Activated CD8-positive, alpha-beta memory T cell treated with anti-CD3 and anti-CD28 coated beads, Interleukin-2, amount 10 ng/mL, durations not matched to agents 7 days and 5 days (primary cell): ENCODE measurements around the gene ERG. TPM values are rescaled to one million over a fixed set of nuclear protein-coding genes. Genes with fewer than 3 reads are reported as not detected.

Source experiments
- ATAC-seq: fragments of 150-1000 bp; cut with Tn5 transposase; one replicate; pipeline ENCODE4 v1.10.0; 2021; ENCODE audit warnings: moderate library complexity
- CTCF ChIA-PET: fragments of 350-600 bp; sonication (Branson Sonifier 250); formaldehyde crosslinking; loops from one replicate; lab custom pipeline; 2021; ENCODE audit warnings: antibody characterized with exemption; lab: Charles Lee
- DNase-seq: peaks from one replicate; pipeline ENCODE4 v3.0.0-alpha.2; 2020
- H3K27ac Mint-ChIP-seq: one replicate; pipeline ENCODE4 v1.8.0; 2021; ENCODE audit warnings: mild to moderate bottlenecking, mixed read lengths
- H3K27me3 Mint-ChIP-seq: one replicate; pipeline ENCODE4 v1.8.0; 2021; ENCODE audit warnings: mixed read lengths
- H3K36me3 Mint-ChIP-seq: one replicate; pipeline ENCODE4 v1.8.0; 2021; ENCODE audit warnings: mild to moderate bottlenecking, mixed read lengths
- H3K4me1 Mint-ChIP-seq: one replicate; pipeline ENCODE4 v1.8.0; 2021; ENCODE audit warnings: mixed read lengths
- H3K4me3 Mint-ChIP-seq: one replicate; pipeline ENCODE4 v1.8.0; 2021; ENCODE audit warnings: mild to moderate bottlenecking, moderate library complexity, mixed read lengths
- H3K9me3 Mint-ChIP-seq: one replicate; pipeline ENCODE4 v1.8.0; 2022; ENCODE audit warnings: low read depth, mixed read lengths
- total RNA-seq, 2 experiments: library from RNA; stranded (reverse); gene quantifications; one replicate each; pipeline ENCODE4 v1.2.3, GENCODE V29; 2021

The ERG gene
- total RNA-seq, 2 experiments from 2014 or later = not detected

DNA sequence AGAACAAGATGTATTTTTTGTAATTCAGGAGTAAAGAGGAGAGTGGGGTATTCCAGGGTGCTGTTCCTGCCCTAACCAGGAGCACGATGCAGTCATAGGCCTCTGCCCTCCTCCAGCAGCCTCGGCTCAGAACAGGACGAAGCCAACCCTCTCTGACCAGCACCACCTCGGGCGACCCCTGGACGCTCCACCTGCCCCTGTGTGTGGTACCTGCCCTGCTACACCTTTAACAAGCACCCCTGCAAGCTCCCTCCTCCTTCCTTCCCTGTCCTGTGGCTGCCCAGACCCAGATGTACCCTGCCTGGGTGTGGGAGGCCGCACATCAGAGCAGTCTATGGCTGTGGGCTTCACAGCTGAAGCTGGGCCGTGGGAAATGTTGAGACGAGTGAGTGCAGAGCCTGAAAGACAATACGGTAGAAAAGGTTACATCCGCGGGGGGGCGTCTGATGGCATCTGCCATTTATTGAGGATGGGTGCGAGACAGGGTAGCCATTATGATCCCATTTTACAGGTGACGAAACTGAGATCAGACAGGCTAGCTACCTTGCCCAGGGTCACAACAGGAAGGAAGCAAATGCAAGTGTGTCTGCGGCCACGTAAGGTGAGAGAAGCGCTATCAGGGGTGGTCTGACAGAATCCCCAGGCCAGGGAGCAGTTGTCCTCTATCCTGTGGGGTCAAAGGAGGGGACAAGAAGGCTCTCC lies 4.6 kb downstream of the ERG start:
- no peak for DNase-seq
- CTCF ChIA-PET = no interaction called here
- no peak for ATAC-seq
- no peaks in the 10 kb centered on the region for H3K36me3 Mint-ChIP-seq
- H3K4me1 Mint-ChIP-seq = no peaks in the 10 kb centered on the region
- peaks cover 61% of the 10 kb centered on the region for H3K27me3 Mint-ChIP-seq
- no peak overlapping the region for H3K4me3 Mint-ChIP-seq
- H3K9me3 Mint-ChIP-seq = no peaks in the 10 kb centered on the region
- no peak overlapping the region for H3K27ac Mint-ChIP-seq

DNA sequence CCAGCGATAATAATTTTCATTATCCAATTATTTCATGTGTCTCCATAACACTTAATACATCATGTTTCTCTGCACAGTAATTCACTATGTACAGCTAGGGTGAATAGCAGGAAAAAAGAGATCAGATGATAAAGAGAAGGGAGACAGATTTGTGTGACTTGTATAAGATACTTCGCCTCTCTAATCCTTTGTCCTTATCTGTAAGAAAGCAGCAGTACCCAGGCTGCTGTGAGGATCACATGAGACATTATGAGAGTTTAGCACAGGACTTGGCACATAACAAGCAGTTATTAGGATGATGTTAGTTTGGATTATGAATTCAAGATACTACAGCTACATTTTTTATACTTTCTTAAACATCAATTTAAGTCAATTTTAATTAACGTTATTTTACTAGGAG lies 6.3 kb downstream of the ERG start:
- CTCF ChIA-PET = no interaction called here
- ATAC-seq = no peak
- no peaks in the 10 kb centered on the region for H3K9me3 Mint-ChIP-seq
- no peaks in the 10 kb centered on the region for H3K36me3 Mint-ChIP-seq
- H3K27ac Mint-ChIP-seq = no peak overlapping the region
- H3K4me1 Mint-ChIP-seq = no peaks in the 10 kb centered on the region
- no peak overlapping the region for H3K4me3 Mint-ChIP-seq
- no peak for DNase-seq
- H3K27me3 Mint-ChIP-seq = peaks cover 52% of the 10 kb centered on the region

DNA sequence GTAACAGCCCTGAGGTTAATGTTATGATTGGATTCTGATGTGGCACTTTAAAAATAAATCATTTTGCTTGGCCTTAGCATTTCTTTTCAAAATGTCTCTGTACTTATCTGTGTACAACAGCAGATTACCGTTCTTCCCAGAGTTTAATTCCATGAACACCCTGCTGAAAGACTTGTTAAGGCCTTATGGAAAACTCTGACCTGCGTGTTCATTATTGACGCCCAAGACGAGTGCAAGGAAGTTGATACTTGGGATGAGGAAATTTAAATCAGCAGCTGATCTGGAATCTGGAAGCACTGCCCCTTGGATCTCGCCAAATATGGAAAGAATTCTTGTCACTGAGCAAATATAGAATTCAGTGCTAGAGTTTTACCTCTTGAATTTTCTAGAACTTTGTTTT lies 6.7 kb downstream of the ERG start:
- Mint-ChIP-seq H3K27ac (no peak overlapping the region), H3K9me3 (no peaks in the 10 kb centered on the region), H3K27me3 (peaks cover 48% of the 10 kb centered on the region)

DNA sequence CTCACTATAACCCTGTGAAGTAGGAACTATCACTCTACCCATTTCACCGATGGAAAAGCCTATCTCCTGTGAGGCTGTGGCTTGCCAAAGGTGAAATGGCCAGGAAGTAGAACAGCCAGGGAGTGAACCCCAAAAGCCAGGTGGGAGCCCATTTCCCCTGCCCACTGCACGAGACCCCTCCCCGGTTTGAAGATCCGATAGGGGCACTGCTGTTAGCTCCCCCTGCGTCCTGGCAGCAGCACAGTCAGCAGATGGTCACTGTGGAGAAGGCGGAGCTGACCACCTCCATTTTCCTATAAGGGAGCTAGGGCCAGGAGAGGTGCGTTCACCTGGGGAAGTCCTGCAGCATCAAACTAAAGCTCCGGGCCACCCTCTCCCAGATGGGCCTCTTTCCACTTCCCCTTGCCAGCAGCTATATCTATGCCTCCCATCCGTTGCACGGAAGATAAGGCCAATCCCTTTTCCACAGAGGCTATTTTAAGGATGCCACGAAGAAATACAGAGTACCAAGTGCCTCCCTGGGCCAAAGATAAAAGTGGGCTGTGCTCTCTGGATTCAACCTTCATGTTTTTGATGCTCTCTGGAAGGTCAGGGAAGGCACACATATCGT lies 7.8 kb downstream of the ERG start:
- Mint-ChIP-seq H3K27me3 (peaks cover 39% of the 10 kb centered on the region), H3K27ac (no peak overlapping the region), H3K9me3 (no peaks in the 10 kb centered on the region), H3K36me3 (no peaks in the 10 kb centered on the region), H3K4me3 (no peak overlapping the region), H3K4me1 (no peaks in the 10 kb centered on the region)
- CTCF ChIA-PET = no interaction called here
- DNase-seq = no peak
- ATAC-seq = no peak

More for the DNA sequence above, 6.7 kb downstream of the ERG start:
- no peak for ATAC-seq
- DNase-seq = no peak
- Mint-ChIP-seq H3K4me3 (no peak overlapping the region), H3K36me3 (no peaks in the 10 kb centered on the region), H3K4me1 (no peaks in the 10 kb centered on the region)
- CTCF ChIA-PET = no interaction called here

DNA sequence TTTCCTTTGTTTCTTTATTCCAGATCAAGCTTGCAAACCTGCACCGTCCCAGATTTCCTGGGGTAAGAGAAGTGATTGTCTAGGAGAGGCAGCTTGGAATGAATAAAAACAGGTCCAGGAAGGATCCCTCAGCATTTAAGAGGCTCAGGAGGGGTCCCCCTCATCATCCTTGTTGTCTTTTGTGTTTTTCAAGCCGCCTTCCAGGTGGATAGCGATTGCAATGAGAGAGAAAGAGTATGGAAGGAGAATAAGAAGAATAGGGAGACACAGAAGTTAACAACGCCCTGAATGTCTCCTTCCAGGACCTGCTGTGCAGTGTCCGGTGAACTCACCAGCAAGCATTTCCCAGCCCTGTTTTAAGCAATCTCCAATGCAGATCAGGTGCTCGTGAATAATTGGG lies 8.5 kb downstream of the ERG start:
- Mint-ChIP-seq H3K36me3 (no peaks in the 10 kb centered on the region), H3K9me3 (no peaks in the 10 kb centered on the region), H3K4me3 (no peak overlapping the region), H3K27me3 (peaks cover 31% of the 10 kb centered on the region), H3K27ac (no peak overlapping the region), H3K4me1 (no peaks in the 10 kb centered on the region)
- ATAC-seq (no peak), DNase-seq (no peak)
- CTCF ChIA-PET = no interaction called here

DNA sequence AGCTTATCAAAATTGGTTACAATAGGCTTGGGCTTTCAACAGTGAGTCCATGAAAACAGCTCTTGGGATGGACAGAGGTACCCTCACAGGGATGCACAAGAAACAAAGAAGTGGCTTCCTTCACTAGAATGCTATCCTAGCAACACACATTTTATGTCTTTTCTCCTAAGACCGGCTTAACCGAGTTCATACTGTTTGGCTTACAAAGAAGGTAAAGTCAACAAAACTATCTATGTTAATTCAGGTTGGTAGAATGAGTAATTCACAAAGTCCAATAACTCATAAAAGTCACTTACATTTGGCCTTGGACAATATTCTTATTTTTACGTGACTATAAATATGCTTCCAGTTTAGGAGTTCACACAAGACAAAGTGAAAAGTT lies 9.0 kb downstream of the ERG start:
- Mint-ChIP-seq H3K4me3 (no peak overlapping the region), H3K4me1 (no peaks in the 10 kb centered on the region), H3K36me3 (no peaks in the 10 kb centered on the region), H3K27ac (no peak overlapping the region), H3K9me3 (no peaks in the 10 kb centered on the region), H3K27me3 (peaks cover 26% of the 10 kb centered on the region)
- ATAC-seq (no peak), DNase-seq (no peak)
- CTCF ChIA-PET = no interaction called here

DNA sequence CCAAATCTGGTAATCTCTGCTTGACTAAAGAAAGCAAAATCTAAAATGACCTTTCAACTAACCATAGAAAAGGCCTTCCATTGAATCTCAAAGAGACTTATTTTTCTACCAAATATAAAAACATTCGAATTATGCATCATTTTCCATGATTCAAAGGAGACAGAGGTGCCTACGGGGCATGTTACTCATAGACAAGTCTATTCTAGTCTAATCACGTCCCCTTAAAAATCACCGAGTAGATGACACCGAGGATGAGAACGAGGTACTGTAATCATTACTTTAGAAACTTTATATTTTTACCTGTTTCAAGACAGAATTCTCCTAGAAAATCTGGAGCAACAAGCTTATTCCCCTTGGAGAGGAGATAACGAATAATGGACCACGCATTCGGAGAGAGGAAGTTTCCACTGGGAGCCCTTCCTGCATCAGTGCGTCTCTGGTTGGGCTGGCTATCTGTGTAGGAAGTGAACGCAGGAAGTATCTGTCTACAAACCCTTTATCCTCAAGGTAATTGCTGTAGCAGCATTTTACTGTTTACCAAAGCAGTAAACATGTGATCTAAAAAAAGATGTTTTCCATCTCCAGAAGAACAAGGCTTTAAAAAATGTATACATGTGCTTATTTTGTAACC lies 9.5 kb downstream of the ERG start:
- Mint-ChIP-seq H3K4me3 (no peak overlapping the region), H3K27me3 (peaks cover 21% of the 10 kb centered on the region), H3K27ac (no peak overlapping the region), H3K36me3 (no peaks in the 10 kb centered on the region), H3K9me3 (no peaks in the 10 kb centered on the region), H3K4me1 (no peaks in the 10 kb centered on the region)
- CTCF ChIA-PET = no interaction called here
- ATAC-seq (no peak), DNase-seq (no peak)

DNA sequence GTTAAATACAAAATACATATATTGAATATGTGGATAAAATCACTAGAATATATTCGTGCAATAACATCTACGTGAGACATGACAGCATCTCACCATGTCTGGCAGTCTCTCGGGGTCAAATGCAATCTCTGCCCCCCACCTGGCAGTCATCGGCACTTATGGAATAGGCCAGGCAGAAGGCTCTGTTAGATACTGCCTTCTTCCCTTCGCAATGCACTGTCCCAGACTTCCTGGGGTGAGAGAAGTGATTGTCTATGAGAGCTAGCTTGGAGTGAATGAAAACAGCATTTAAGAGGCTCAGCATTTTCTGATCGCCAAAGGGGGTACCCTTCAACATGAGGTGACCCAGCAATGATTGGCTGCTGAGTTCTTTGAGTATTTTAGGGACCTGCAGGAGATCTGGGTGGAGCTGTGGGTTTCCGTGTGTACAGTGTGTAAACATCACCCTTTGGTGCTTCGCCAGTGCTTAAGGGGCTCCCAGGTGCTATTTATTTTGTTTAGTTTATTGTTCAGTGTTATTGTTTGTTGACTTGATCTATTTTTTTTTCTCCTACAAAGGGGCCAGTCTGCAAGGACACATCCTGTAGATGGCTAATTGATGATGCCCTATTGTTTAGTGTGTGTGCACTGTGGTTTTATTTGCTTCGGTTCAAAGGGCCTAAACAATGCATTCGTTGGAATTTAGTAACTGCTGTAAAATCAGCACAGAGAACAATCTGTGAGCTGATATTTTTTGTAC lies 10.2 kb downstream of the ERG start:
- peaks cover 19% of the 10 kb centered on the region for H3K27me3 Mint-ChIP-seq
- H3K4me3 Mint-ChIP-seq = no peak overlapping the region
- no peak overlapping the region for H3K27ac Mint-ChIP-seq
- CTCF ChIA-PET = no interaction called here
- no peaks in the 10 kb centered on the region for H3K36me3 Mint-ChIP-seq
- no peak for ATAC-seq
- no peak for DNase-seq
- H3K4me1 Mint-ChIP-seq = no peaks in the 10 kb centered on the region
- no peaks in the 10 kb centered on the region for H3K9me3 Mint-ChIP-seq

DNA sequence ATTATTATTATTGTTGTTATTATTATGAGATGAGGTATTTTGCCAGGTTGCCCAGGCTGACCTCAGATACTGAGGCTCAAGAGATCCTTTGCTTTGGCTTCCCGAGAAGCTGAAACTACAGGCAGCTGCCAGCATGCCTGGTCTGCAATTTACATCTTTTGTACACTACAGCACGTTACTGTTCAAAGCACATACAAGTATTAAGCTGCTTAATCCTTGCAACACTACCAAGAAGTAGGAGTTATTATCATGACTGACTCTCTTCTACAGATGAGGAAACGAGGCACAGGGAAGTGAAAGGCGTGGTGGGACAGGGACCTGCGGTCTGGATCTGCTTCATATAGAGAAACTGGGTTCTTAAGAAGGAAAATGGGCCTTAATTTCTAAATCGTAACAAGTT lies 11.6 kb downstream of the ERG start:
- no peaks in the 10 kb centered on the region for H3K9me3 Mint-ChIP-seq
- no peaks in the 10 kb centered on the region for H3K4me1 Mint-ChIP-seq
- DNase-seq (no peak), ATAC-seq (no peak)
- H3K27me3 Mint-ChIP-seq = peaks cover 13% of the 10 kb centered on the region
- no peak overlapping the region for H3K27ac Mint-ChIP-seq
- no peak overlapping the region for H3K4me3 Mint-ChIP-seq
- CTCF ChIA-PET = no interaction called here
- H3K36me3 Mint-ChIP-seq = no peaks in the 10 kb centered on the region

DNA sequence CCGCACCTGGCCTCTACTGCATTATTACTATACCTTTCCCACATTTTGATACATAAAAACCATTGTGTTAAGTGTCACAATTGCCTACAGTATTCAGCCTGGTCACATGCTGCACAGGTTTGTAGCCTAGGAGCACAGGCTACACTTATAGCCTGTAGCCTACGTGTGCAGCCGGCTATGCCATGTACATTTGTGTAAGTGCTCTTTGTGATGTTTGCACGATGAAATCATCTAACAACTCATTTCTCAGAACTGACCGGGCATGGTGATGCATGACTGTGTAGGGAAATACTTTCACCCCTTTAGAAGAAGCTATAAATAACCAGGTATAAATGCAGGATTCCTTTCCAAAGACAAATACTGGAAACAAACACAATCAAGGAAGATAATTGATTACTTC lies 12.1 kb downstream of the ERG start:
- Mint-ChIP-seq H3K4me1 (no peaks in the 10 kb centered on the region), H3K27me3 (peaks cover 8% of the 10 kb centered on the region), H3K9me3 (no peaks in the 10 kb centered on the region), H3K27ac (no peak overlapping the region), H3K4me3 (no peak overlapping the region), H3K36me3 (no peaks in the 10 kb centered on the region)
- ATAC-seq = no peak
- DNase-seq = no peak
- CTCF ChIA-PET = no interaction called here

DNA sequence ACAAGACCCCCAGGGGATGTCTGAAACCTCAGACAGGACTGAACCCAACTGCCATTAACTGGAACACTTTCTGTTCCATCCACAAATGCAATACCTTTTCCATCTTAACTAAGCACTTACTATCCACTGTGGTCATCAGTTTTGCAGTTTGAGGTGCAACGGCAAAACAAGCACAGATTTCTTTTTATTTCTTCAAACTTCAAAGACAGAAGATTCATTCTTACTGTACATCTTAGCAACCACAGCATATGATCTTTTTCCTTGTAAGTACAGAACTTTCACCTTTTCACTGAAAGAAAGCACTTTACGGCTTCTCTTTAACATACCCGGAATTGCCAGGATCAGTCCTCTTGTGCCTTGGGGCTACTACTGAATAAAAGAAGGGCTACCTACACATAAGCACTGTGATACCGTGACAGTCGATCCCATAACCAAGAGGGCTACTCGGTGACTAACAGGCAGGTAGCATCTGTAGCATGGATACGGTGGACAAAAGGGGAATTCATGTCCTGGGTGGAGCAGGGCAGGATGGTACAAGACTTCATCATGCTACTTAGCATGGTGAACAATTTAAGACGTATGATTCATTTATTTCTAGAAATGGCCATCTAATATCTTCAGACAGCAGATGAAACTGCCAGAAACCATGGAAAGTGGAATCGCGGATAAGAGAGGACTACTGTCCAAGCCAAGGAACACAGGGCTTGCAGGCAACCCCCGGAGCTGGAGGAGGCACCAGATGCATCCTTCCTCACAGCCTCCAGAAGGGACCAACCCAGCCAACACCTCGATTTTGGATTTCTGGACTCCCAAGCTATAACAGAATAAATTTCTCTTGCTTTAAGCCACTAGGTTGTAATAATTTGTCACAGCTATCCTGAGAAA lies 18.4 kb downstream of the ERG start:
- no peak overlapping the region for H3K4me3 Mint-ChIP-seq
- peaks cover 6% of the 10 kb centered on the region for H3K4me1 Mint-ChIP-seq
- no peaks in the 10 kb centered on the region for H3K9me3 Mint-ChIP-seq
- CTCF ChIA-PET = no interaction called here
- DNase-seq = no peak
- ATAC-seq = no peak
- no peak overlapping the region for H3K27ac Mint-ChIP-seq
- peaks cover 42% of the 10 kb centered on the region for H3K27me3 Mint-ChIP-seq
- no peaks in the 10 kb centered on the region for H3K36me3 Mint-ChIP-seq

DNA sequence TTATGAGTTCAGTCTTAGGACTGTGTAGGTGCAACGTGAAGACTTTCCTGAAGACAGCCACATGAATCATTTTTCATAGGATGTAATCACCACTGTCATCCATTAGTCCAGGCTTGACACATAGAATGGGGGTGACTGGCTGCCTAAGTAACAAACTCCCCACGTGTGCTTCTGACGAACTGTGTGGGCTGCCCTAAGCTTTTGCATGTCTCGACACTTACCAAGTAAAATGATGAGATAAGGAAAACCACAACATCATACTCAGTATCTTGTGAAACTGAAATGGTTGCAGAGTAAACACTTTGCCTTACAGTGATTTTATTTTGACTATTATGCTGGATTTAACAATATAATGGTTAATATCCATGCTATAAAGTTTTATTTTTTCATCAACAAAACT lies 19.5 kb downstream of the ERG start:
- CTCF ChIA-PET = no interaction called here
- Mint-ChIP-seq H3K4me1 (peaks cover 6% of the 10 kb centered on the region), H3K36me3 (no peaks in the 10 kb centered on the region), H3K27me3 (peaks cover 49% of the 10 kb centered on the region), H3K4me3 (no peak overlapping the region), H3K27ac (no peak overlapping the region), H3K9me3 (no peaks in the 10 kb centered on the region)
- no peak for DNase-seq
- ATAC-seq = no peak

DNA sequence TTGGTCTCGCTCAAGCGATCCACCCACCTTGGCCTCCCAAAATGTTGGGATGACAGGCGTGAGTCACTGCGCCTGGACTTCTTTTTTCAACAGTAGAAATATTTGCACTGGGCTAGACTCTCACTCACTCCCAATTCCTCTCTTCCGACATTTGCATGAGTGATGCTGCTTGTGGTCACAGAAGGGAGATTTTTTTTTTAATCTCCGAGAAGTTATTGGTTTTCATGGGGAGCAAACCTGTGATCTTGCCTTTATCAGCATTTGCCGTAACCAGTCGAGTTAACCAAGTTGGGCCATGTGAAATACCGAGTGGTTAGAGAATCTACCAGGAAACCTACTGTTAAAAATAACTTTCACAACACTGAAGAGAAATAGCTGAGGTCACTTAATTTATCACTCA lies 21.1 kb downstream of the ERG start:
- Mint-ChIP-seq H3K36me3 (no peaks in the 10 kb centered on the region), H3K27me3 (peaks cover 53% of the 10 kb centered on the region), H3K9me3 (no peaks in the 10 kb centered on the region), H3K4me3 (no peak overlapping the region), H3K27ac (no peak overlapping the region), H3K4me1 (peaks cover 6% of the 10 kb centered on the region)
- ATAC-seq (no peak), DNase-seq (no peak)
- CTCF ChIA-PET = no interaction called here
